Measurements from ENCODE around the gene WNT3. TPM values are rescaled to one million over a fixed set of nuclear protein-coding genes. Genes with fewer than 3 reads are reported as not detected.

WNT3 gene
- total RNA-seq, 1 donor from 2014 or later, result 14.4 TPM

- H3K36me3 Mint-ChIP-seq (ENCODE audit: low read depth, unreplicated experiment), result peaks cover 6% of the 10 kb centered on the region
- peaks cover 15% of the 10 kb centered on the region for H3K4me1 Mint-ChIP-seq (ENCODE audit: unreplicated experiment)
- H3K4me3 Mint-ChIP-seq (ENCODE audit: unreplicated experiment), result no peak overlapping the region
- peak; percentile 65 for DNase-seq (ENCODE audit: low spot score)
- peak; percentile 56 for TF ChIP-seq CTCF (IDR thresholded peaks at IDR 0.05; ENCODE audit: unreplicated experiment)
- peaks cover 11% of the 10 kb centered on the region for H3K27me3 Mint-ChIP-seq (ENCODE audit: unreplicated experiment)
- H3K9me3 Mint-ChIP-seq (ENCODE audit: unreplicated experiment), result peaks cover 4% of the 10 kb centered on the region
- H3K27ac Mint-ChIP-seq (ENCODE audit: unreplicated experiment), result no peak overlapping the region
These were observed 36.1 kb downstream of the WNT3 start for GRCh38 chr17:46782250-46782953.

GRCh38 chr17:46780003-46780373 lies 38.5 kb downstream of the WNT3 start:
- Mint-ChIP-seq H3K4me3 (ENCODE audit: unreplicated experiment) (no peak overlapping the region), H3K27ac (ENCODE audit: unreplicated experiment) (no peak overlapping the region), H3K27me3 (ENCODE audit: unreplicated experiment) (peaks cover 8% of the 10 kb centered on the region), H3K36me3 (ENCODE audit: low read depth, unreplicated experiment) (peaks cover 6% of the 10 kb centered on the region), H3K4me1 (ENCODE audit: unreplicated experiment) (peaks cover 16% of the 10 kb centered on the region), H3K9me3 (ENCODE audit: unreplicated experiment) (peaks cover 4% of the 10 kb centered on the region)
- TF ChIP-seq CTCF (IDR thresholded peaks at IDR 0.05; ENCODE audit: unreplicated experiment), result no peak
- no peak for DNase-seq (ENCODE audit: low spot score)

GRCh38 chr17:46777943-46778915 lies 40.3 kb downstream of the WNT3 start:
- no peak for TF ChIP-seq CTCF (IDR thresholded peaks at IDR 0.05; ENCODE audit: unreplicated experiment)
- H3K4me3 Mint-ChIP-seq (ENCODE audit: unreplicated experiment), result peak overlapping the region; percentile 65
- peaks cover 4% of the 10 kb centered on the region for H3K9me3 Mint-ChIP-seq (ENCODE audit: unreplicated experiment)
- peaks cover 6% of the 10 kb centered on the region for H3K36me3 Mint-ChIP-seq (ENCODE audit: low read depth, unreplicated experiment)
- no peak for DNase-seq (ENCODE audit: low spot score)
- no peak overlapping the region for H3K27ac Mint-ChIP-seq (ENCODE audit: unreplicated experiment)
- H3K4me1 Mint-ChIP-seq (ENCODE audit: unreplicated experiment), result peaks cover 19% of the 10 kb centered on the region
- H3K27me3 Mint-ChIP-seq (ENCODE audit: unreplicated experiment), result peaks cover 6% of the 10 kb centered on the region

GRCh38 chr17:46776298-46777005 lies 42.0 kb downstream of the WNT3 start:
- no peak for DNase-seq (ENCODE audit: low spot score)
- TF ChIP-seq CTCF (IDR thresholded peaks at IDR 0.05; ENCODE audit: unreplicated experiment), result no peak
- Mint-ChIP-seq H3K4me3 (ENCODE audit: unreplicated experiment) (no peak overlapping the region), H3K36me3 (ENCODE audit: low read depth, unreplicated experiment) (peaks cover 6% of the 10 kb centered on the region), H3K9me3 (ENCODE audit: unreplicated experiment) (peaks cover 4% of the 10 kb centered on the region), H3K27ac (ENCODE audit: unreplicated experiment) (no peak overlapping the region), H3K27me3 (ENCODE audit: unreplicated experiment) (peaks cover 6% of the 10 kb centered on the region), H3K4me1 (ENCODE audit: unreplicated experiment) (peaks cover 24% of the 10 kb centered on the region)

Measured in endothelial cell (in vitro differentiated cells).